AG09309 (cell line): Measurements from ENCODE around the gene GPR137B.

ENCODE experiments used
- DNase-seq: peaks from one replicate; pipeline ENCODE4 v3.0.0-alpha.2; 2010; ENCODE audit warnings: low read depth
- H3K4me3 ChIP-seq: 2 replicates; pipeline ENCODE4 v1.5.1; 2011; ENCODE audit warnings: mild to moderate bottlenecking, low read depth, low read length, moderate library complexity; ENCODE audit not compliant: control insufficient read depth
- CTCF ChIP-seq: IDR thresholded peaks from 2 replicates; pipeline ENCODE4 v1.5.1; 2011; ENCODE audit warnings: mild to moderate bottlenecking, low read depth, low read length, inconsistent platforms; ENCODE audit not compliant: insufficient read depth, control insufficient read depth; ENCODE audit errors: missing control alignments

GPR137B gene

GRCh38 chr1:236117710-236118109 is 24.6 kb upstream of the GPR137B start:
- no peak for DNase-seq
- TF ChIP-seq CTCF = no peak
- no peak overlapping the region for H3K4me3 ChIP-seq

GRCh38 chr1:236119943-236120484 is 22.3 kb upstream of the GPR137B start:
- no peak for TF ChIP-seq CTCF
- no peak for DNase-seq
- H3K4me3 ChIP-seq = no peak overlapping the region

GRCh38 chr1:236120721-236121153 is 21.6 kb upstream of the GPR137B start:
- TF ChIP-seq CTCF = no peak
- DNase-seq = no peak
- H3K4me3 ChIP-seq = no peak overlapping the region

GRCh38 chr1:236122176-236122575 is 20.2 kb upstream of the GPR137B start:
- no peak for DNase-seq
- TF ChIP-seq CTCF = no peak
- H3K4me3 ChIP-seq = no peak overlapping the region

- DNase-seq = no peak
- no peak overlapping the region for H3K4me3 ChIP-seq
- TF ChIP-seq CTCF = no peak
Observed at GRCh38 chr1:236123563-236123962, 18.8 kb upstream of the GPR137B start.

- TF ChIP-seq CTCF = no peak
- H3K4me3 ChIP-seq = no peak overlapping the region
- no peak for DNase-seq
Observed at GRCh38 chr1:236124965-236125364, 17.4 kb upstream of the GPR137B start.

GRCh38 chr1:236127045-236127444 is 15.3 kb upstream of the GPR137B start:
- DNase-seq = no peak
- TF ChIP-seq CTCF = no peak
- no peak overlapping the region for H3K4me3 ChIP-seq
